ENCODE measurements around the gene MAS1L.

Gene MAS1L, protein sequence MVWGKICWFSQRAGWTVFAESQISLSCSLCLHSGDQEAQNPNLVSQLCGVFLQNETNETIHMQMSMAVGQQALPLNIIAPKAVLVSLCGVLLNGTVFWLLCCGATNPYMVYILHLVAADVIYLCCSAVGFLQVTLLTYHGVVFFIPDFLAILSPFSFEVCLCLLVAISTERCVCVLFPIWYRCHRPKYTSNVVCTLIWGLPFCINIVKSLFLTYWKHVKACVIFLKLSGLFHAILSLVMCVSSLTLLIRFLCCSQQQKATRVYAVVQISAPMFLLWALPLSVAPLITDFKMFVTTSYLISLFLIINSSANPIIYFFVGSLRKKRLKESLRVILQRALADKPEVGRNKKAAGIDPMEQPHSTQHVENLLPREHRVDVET

DNA sequence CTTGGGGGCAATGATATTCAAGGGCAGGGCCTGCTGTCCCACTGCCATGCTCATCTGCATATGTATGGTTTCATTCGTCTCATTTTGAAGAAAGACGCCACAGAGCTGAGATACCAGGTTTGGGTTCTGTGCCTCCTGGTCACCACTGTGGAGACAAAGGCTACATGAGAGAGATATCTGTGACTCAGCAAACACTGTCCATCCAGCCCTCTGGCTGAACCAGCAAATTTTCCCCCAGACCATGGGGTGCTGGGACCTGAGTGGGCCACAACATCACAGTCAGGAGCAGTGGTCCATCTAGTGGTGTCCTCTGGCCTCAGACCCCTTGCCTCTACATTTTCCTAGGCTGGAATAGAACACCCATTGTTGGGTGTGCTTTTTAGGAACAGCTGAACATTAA, at the start of gene MAS1L:
TSS of gene MAS1L (minus strand) at position 297 of the 400 bp plus-strand sequence. CDS start at position 243, 54 bp downstream.
- no peak for DNase-seq (ENCODE audit: low read depth in 2 of 3, low spot score in 1 of 3)

- DNase-seq (ENCODE audit: low read depth in 2 of 3, low spot score in 1 of 3): no peak
Observed at GRCh38 chr6:29532320-29532951, 44.7 kb upstream of the MAS1L start.

DNA sequence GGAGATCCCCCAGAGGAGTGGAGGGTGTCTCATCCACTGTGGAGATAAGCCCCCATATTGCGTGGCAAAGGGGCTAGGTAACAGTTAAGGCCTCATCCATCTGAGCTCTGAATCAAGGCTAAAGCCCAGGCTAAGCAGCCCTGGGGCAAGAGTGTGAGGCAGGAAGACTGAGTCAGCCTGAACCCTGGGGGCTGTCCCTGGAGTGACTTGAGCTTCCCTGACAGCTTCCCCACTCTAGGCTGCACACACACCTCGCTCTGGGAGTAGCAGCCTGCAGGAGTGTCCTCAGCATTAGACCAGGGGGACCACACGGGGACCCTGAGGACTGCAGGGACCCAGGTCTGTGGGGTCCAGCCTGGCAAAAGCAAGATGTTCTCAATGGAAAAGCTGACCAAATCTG, 43.9 kb upstream of the MAS1L start:
- no peak for DNase-seq (ENCODE audit: low read depth in 2 of 3, low spot score in 1 of 3)

- DNase-seq (ENCODE audit: low read depth in 2 of 3, low spot score in 1 of 3): no peak
Observed at GRCh38 chr6:29530671-29531310, 43.0 kb upstream of the MAS1L start.

DNA sequence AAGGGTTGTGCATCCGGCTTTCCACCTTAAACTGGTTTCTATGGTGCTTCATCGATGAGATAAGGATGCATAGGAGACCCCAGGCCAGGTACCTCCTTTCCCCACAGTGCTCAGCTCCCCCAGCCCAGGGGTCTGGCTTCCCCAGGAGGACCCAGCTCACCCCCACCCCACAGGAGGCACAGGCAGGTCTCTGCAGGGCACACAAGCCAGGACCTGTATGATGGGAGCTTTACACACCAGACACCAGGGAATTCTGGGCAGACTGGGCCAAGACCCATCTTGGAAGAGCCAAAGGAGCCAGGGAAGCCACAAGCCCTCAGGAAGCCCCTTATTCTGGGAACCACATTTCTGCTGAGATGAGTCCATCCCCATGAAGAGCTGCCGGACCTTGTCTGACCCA, 42.2 kb upstream of the MAS1L start:
- no peak for DNase-seq (ENCODE audit: low read depth in 2 of 3, low spot score in 1 of 3)

DNA sequence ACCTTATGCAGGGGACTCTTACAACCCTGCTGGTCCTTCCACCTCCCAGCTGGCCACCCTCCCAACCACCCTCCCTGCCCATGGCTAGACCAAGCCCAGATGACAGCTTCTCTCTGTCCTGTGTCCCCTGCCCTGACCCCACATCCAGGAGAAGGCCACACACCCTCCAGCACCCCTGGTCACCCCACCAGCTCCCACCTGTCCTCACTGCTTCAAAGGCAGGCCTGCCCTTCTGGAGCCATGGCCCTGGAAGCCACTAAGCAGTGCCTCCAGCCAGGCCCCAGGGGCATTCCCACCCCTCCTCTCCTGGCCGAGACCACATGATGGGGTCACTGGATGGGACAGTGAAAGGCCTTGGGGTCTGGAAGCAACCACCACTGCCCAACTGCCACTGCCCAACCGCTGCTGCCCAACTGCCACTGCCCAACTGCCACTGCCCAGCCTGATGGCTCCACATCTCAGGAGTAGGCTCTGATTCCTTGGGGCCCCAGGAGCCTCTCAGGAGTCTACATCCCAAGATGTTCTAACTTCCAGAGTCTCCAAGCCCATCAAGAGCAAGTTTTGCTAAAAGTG, 41.3 kb upstream of the MAS1L start:
- DNase-seq (ENCODE audit: low read depth in 2 of 3, low spot score in 1 of 3): no peak

DNA sequence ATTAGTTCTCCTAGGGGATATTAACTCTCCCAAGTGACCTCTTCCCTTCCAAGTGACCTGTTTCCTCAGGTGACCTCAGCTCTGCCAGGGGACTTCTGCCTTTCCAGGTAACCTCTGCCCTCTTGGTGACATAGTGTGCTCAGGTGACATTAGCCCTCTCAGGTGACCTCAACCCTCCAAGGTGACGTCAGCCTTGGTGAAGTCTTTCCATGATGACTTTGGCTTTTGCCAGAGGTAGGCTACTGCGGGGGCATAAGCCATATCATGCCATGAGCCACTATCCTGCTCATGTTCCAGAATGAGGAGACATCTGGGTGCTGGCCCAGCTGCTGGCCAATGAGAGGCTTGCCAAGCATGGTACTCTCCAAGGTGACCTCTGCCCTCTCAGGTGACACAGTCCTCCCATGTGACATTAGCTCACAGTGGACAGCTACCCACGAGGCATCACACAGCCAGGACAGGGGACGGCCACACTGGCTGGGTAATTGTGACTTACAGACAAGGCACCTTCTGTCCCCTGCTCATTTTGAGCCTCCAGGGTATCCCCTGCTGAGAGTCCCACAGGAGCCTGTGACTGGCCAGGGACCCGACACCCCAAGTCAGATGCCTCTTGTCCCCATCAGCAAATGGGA, 40.7 kb upstream of the MAS1L start:
- DNase-seq (ENCODE audit: low read depth in 2 of 3, low spot score in 1 of 3): no peak

DNA sequence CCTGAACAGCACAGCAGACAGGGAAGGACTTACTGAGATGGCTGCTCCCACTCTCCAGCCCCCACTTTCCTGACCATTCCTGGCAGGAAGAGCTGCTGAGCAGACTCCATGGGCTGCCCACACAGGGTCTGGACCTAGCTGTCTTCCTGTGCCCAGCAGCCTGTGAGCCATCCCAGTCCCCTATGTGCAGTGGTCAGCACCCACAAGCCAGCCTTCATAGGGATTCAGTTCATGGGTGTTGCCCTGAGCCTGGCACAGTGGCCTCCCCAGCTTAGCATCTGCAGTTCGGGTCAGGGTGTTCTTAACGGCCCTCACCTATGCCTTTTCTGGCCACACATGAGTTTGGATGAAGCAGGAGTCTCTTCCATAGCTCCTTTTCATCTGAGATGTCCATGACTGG, 39.8 kb upstream of the MAS1L start:
- DNase-seq (ENCODE audit: low read depth in 2 of 3, low spot score in 1 of 3): no peak

GRCh38 chr6:29527126-29527525, 39.4 kb upstream of the MAS1L start:
- DNase-seq (ENCODE audit: low read depth in 2 of 3, low spot score in 1 of 3): no peak

GRCh38 chr6:29525311-29525639, 37.5 kb upstream of the MAS1L start:
- no peak for DNase-seq (ENCODE audit: low read depth in 2 of 3, low spot score in 1 of 3)

- no peak for DNase-seq (ENCODE audit: low read depth in 2 of 3, low spot score in 1 of 3)
Observed at GRCh38 chr6:29524444-29525310, 36.9 kb upstream of the MAS1L start.

DNA sequence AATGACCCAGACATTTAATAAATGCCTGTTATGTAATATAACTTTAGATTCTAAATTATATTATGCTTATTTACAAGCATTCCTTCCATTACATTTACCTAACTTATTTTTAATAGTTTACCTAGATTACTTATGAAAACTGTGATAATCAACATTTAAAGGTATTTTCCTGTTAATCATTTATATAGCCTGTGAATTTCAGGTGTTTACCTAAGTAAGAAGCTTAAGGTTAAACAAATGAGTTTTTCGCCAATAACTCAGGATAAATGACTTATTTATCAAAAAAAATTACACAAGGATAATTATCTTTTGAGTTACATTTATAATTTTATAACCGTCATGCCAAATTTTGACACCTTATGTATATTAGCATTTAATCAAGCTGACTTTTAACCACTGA, 36.3 kb upstream of the MAS1L start:
- no peak for DNase-seq (ENCODE audit: low read depth in 2 of 3, low spot score in 1 of 3)

- no peak for DNase-seq (ENCODE audit: low read depth in 2 of 3, low spot score in 1 of 3)
Observed at GRCh38 chr6:29522227-29522626, 34.5 kb upstream of the MAS1L start.

DNA sequence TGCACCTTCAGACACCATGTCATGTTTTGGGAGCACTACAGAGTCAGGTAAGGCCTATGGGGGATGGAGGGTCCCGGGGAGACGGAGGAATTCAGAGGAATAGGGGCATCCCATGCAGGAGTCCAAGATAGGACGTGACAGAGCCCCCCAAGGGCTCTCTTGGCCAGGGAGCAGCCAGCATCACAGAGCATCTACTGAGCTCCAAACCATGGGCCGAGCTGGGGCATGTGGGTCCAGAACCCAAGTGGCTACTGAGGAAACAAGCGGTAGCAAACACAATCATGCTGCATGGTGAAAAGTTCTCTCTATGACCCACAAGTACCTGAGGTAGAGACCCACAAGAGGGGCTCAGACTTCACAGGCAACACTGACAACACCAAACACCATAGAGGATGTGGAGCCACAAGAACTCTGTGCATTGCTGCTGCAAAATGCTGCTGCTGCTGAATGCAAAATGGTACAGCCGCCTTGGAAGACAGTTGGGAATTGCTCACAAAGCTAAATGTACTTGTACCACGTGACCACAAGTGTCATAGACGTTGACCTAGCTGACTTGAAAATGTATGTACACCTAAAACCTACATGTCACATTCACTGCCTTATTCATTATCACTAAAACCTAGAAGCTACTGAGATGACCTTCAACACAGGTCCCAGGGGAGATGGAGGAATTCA, 33.4 kb upstream of the MAS1L start:
- DNase-seq (ENCODE audit: low read depth in 2 of 3, low spot score in 1 of 3): no peak

- DNase-seq (ENCODE audit: low read depth in 2 of 3, low spot score in 1 of 3): no peak
Observed at GRCh38 chr6:29520232-29520631, 32.5 kb upstream of the MAS1L start.

GRCh38 chr6:29519291-29520010, 31.7 kb upstream of the MAS1L start:
- no peak for DNase-seq (ENCODE audit: low read depth in 2 of 3, low spot score in 1 of 3)

GRCh38 chr6:29517728-29518440, 30.1 kb upstream of the MAS1L start:
- no peak for DNase-seq (ENCODE audit: low read depth in 2 of 3, low spot score in 1 of 3)

- no peak for DNase-seq (ENCODE audit: low read depth in 2 of 3, low spot score in 1 of 3)
Observed at GRCh38 chr6:29517245-29517644, 29.5 kb upstream of the MAS1L start.

GRCh38 chr6:29516108-29516507, 28.4 kb upstream of the MAS1L start:
- DNase-seq (ENCODE audit: low read depth in 2 of 3, low spot score in 1 of 3): peak; percentile 8 to 18 (median 11)
